B cell (primary cell): ENCODE measurements around the gene GPR152. TPM values are rescaled to one million over a fixed set of nuclear protein-coding genes. Genes with fewer than 3 reads are reported as not detected.
A peak's percentile ranks its signal among the peaks of the same experiment; 100 is the strongest.

Experiments used
- ATAC-seq: fragments of 200-7000 bp; cut with Tn5 transposase; one replicate; pipeline ENCODE4 v1.10.0; 2021; ENCODE audit warnings: low read depth, mild to moderate bottlenecking, moderate number of reproducible peaks, moderate library complexity
- CTCF ChIA-PET: fragments of 350-600 bp; sonication (Branson Sonifier 250); formaldehyde crosslinking; loops from one replicate; lab custom pipeline; 2021; ENCODE audit warnings: antibody characterized with exemption, inconsistent platforms; lab: Charles Lee
- POLR2A ChIA-PET: fragments of 350-600 bp; sonication (Branson Sonifier 250); formaldehyde crosslinking; loops from one replicate; lab custom pipeline; 2021; ENCODE audit warnings: antibody characterized with exemption; lab: Charles Lee
- DNase-seq: peaks from one replicate; pipeline ENCODE4 v3.0.0; 2013
- H2AFZ ChIP-seq: 2 replicates; pipeline ENCODE4 v1.6.1; 2012; ENCODE audit warnings: mild to moderate bottlenecking, low read depth, low read length; ENCODE audit not compliant: insufficient read depth, poor library complexity, severe bottlenecking
- H3K27ac ChIP-seq, 2 donors: 1 replicate in 1 of 2; 2 replicates in 1 of 2; pipeline ENCODE4 v1.5.1; 2012 to 2013; ENCODE audit warnings: low read length in 2 of 2, mild to moderate bottlenecking in 2 of 2, moderate library complexity in 1 of 2
- H3K27me3 ChIP-seq, 4 experiments: fragments of 200-600 bp in 1 of 4; sonication (generic) in 1 of 4; replicated peaks in 1 of 4; 1 replicate in 2 of 4; 2 replicates in 2 of 4; pipeline versions ENCODE4 v1.6.1 to v1.7.0; 2013 to 2016; ENCODE audit warnings: low read length in 3 of 4, mild to moderate bottlenecking in 2 of 4, mixed read lengths in 1 of 4, moderate library complexity in 1 of 4; ENCODE audit not compliant: insufficient read depth in 4 of 4, control insufficient read depth in 3 of 4; ENCODE audit errors: control extremely low read depth in 1 of 4
- H3K36me3 ChIP-seq, 2 experiments: replicated peaks in 1 of 2; 1 replicate in 1 of 2; 2 replicates in 1 of 2; pipeline versions ENCODE4 v1.6.1 to v1.7.1; 2013; ENCODE audit warnings: low read length in 1 of 2; ENCODE audit not compliant: insufficient read depth in 2 of 2, control insufficient read depth in 1 of 2; ENCODE audit errors: control extremely low read depth in 1 of 2, extremely low read depth in 1 of 2
- H3K4me1 ChIP-seq, 2 donors: fragments of 200-600 bp in 1 of 2; sonication (generic) in 1 of 2; 1 replicate in 1 of 2; 2 replicates in 1 of 2; pipeline versions ENCODE4 v1.5.1 to v1.6.1; 2013 to 2017; ENCODE audit warnings: low read length in 2 of 2; ENCODE audit not compliant: control insufficient read depth in 2 of 2, insufficient read depth in 2 of 2
- H3K4me2 ChIP-seq: replicated peaks from 2 replicates; pipeline ENCODE3; 2012; ENCODE audit warnings: mild to moderate bottlenecking, low read depth, low read length; ENCODE audit not compliant: poor library complexity, severe bottlenecking
- H3K4me3 ChIP-seq, 5 experiments: fragments of 200-600 bp in 1 of 5; sonication (generic) in 1 of 5; 1 replicate in 3 of 5; 2 replicates in 2 of 5; pipeline versions ENCODE4 v1.5.1 to v1.7.0; 2011 to 2016; ENCODE audit warnings: low read length in 4 of 5, mild to moderate bottlenecking in 4 of 5, low read depth in 2 of 5, control low read depth in 1 of 5, moderate library complexity in 1 of 5; ENCODE audit not compliant: insufficient read depth in 1 of 5; ENCODE audit errors: control extremely low read depth in 1 of 5, extremely low read depth in 1 of 5
- H3K79me2 ChIP-seq: fragments of 200-600 bp; sonication (generic); one replicate; pipeline ENCODE4 v1.6.0; 2016; ENCODE audit warnings: low read length; ENCODE audit not compliant: control insufficient read depth, insufficient read depth
- H3K9ac ChIP-seq: fragments of 200-600 bp; sonication (generic); 2 replicates; pipeline ENCODE4 v1.6.1; 2017; ENCODE audit warnings: mild to moderate bottlenecking, low read length, moderate library complexity
- H3K9me3 ChIP-seq, 3 donors: one replicate each; pipeline versions ENCODE4 v1.6.1 to v1.7.1; 2013; ENCODE audit warnings: low read length in 2 of 3; ENCODE audit not compliant: control insufficient read depth in 2 of 3, insufficient read depth in 1 of 3; ENCODE audit errors: control extremely low read depth in 1 of 3
- H4K20me1 ChIP-seq: 2 replicates; pipeline ENCODE4 v1.6.0; 2012; ENCODE audit warnings: mild to moderate bottlenecking, low read length; ENCODE audit not compliant: insufficient read depth, control insufficient read depth, poor library complexity, severe bottlenecking
- H3K27ac Mint-ChIP-seq: one replicate; pipeline ENCODE4 v1.8.0; 2021; ENCODE audit warnings: mixed read lengths
- H3K27me3 Mint-ChIP-seq: one replicate; pipeline ENCODE4 v1.8.0; 2021; ENCODE audit warnings: mixed read lengths
- H3K4me1 Mint-ChIP-seq: one replicate; pipeline ENCODE4 v1.8.0; 2021; ENCODE audit warnings: mixed read lengths
- H3K4me3 Mint-ChIP-seq: one replicate; pipeline ENCODE4 v1.8.0; 2021; ENCODE audit warnings: mixed read lengths
- H3K9me3 Mint-ChIP-seq: one replicate; pipeline ENCODE4 v1.8.0; 2022; ENCODE audit warnings: mixed read lengths; ENCODE audit not compliant: insufficient read depth
- EZH2 ChIP-seq: IDR thresholded peaks from 2 replicates; pipeline ENCODE4 v1.6.1; 2012; ENCODE audit warnings: borderline replicate concordance, low read depth, mild to moderate bottlenecking, moderate library complexity, low read length; ENCODE audit not compliant: insufficient read depth, poor library complexity, severe bottlenecking
- WGBS: methylation state at CpG from one replicate; pipeline ENCODE4 v1.1.5; 2013; ENCODE audit warnings: missing lambda C conversion rate; ENCODE audit not compliant: insufficient coverage; 5-methylcytosine and 5-hydroxymethylcytosine counted together
- intact Hi-C: fragments of 100-400 bp; cut with micrococcal nuclease; formaldehyde crosslinking; loops from one replicate; pipeline ENCODE4 v1.10.0; 2022
- polyA plus RNA-seq: library from polyadenylated mRNA; depleted of rRNA; stranded (reverse); fragments of >200 nt; gene quantifications from 2 replicates; pipeline ENCODE4 v1.2.3, GENCODE V29; 2012
- total RNA-seq, 2 donors: library from RNA; stranded (reverse); fragments of 120-200 nt in 1 of 2; gene quantifications; 1 replicate in 1 of 2; 2 replicates in 1 of 2; pipeline versions ENCODE4 v1.2.3 to v1.2.4, GENCODE V29; 2013 to 2022
- TF ChIP-seq, protein P1 (sequence below): fragments of 200-600 bp; IDR thresholded peaks from one replicate; pipeline ENCODE4 v1.8.0; 2022; ENCODE audit warnings: antibody characterized with exemption, mild to moderate bottlenecking

GPR152 gene
- total and polyA plus RNA-seq, 2 donors (not counting 1 experiment from before 2014, with no cell fraction given) = 0.24 TPM; not detected in 1

GRCh38 chr11:67441731-67442351 lies 10.7 kb downstream of the GPR152 start:
- DNase-seq (peak; percentile 65), ATAC-seq (no peak)
- Histone ChIP-seq H3K79me2 (peaks cover 36% of the 10 kb centered on the region), H3K4me3 (no peak overlapping the region), H3K9ac (no peak overlapping the region), H2AFZ (no peak overlapping the region), H3K27me3 (no peaks in the 10 kb centered on the region), H3K4me1 (peaks cover 74 to 90% of the 10 kb centered on the region in 2 donors), H3K4me2 (peak overlapping the region; percentile 99), H3K27ac (peak overlapping the region; percentile 75 to 88), H3K9me3 (no peaks in the 10 kb centered on the region), H4K20me1 (peaks cover 23% of the 10 kb centered on the region), H3K36me3 (no peaks in the 10 kb centered on the region)
- ChIA-PET CTCF (interaction anchor here (0.9 to 1.5 kb wide), 5 partner anchors 23 to 91 kb away, joined by 3 to 5 read pairs (median 3); no protein-coding TSS in a partner anchor), POLR2A (interaction anchor here (0.6 to 3.9 kb wide), 13 partner anchors 10 to 1802 kb away, joined by 3 to 29 read pairs (median 6); partner anchors contain the start of genes PPP1CA, RPS6KB2, TBC1D10C and TMEM134)
- H3K27ac Mint-ChIP-seq = peak overlapping the region; percentile 92
- no peaks in the 10 kb centered on the region for H3K9me3 Mint-ChIP-seq
- 87% methylated on average over 27 of the region's 28 CpGs for WGBS
- intact Hi-C loops = no loop called here
- peaks cover 84% of the 10 kb centered on the region for H3K4me1 Mint-ChIP-seq
- peak overlapping the region; percentile 77 for H3K4me3 Mint-ChIP-seq
- no peak for TF ChIP-seq EZH2
- TF ChIP-seq, protein P1, sequence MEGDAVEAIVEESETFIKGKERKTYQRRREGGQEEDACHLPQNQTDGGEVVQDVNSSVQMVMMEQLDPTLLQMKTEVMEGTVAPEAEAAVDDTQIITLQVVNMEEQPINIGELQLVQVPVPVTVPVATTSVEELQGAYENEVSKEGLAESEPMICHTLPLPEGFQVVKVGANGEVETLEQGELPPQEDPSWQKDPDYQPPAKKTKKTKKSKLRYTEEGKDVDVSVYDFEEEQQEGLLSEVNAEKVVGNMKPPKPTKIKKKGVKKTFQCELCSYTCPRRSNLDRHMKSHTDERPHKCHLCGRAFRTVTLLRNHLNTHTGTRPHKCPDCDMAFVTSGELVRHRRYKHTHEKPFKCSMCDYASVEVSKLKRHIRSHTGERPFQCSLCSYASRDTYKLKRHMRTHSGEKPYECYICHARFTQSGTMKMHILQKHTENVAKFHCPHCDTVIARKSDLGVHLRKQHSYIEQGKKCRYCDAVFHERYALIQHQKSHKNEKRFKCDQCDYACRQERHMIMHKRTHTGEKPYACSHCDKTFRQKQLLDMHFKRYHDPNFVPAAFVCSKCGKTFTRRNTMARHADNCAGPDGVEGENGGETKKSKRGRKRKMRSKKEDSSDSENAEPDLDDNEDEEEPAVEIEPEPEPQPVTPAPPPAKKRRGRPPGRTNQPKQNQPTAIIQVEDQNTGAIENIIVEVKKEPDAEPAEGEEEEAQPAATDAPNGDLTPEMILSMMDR = no peak
- no peaks in the 10 kb centered on the region for H3K27me3 Mint-ChIP-seq

GRCh38 chr11:67441098-67441563 lies 11.4 kb downstream of the GPR152 start:
- H3K4me1 Mint-ChIP-seq = peaks cover 84% of the 10 kb centered on the region
- H3K27me3 ChIP-seq = no peaks in the 10 kb centered on the region
- peaks cover 0 to 2% of the 10 kb centered on the region in 2 experiments for H3K36me3 ChIP-seq
- no peaks in the 10 kb centered on the region for H3K9me3 Mint-ChIP-seq
- TF ChIP-seq EZH2 = no peak
- WGBS = 52% methylated on average over 18 of the region's 21 CpGs
- ChIA-PET POLR2A (interaction anchor here (0.6 to 3.9 kb wide), 14 partner anchors 9 to 1801 kb away, joined by 3 to 29 read pairs (median 6); partner anchors contain the start of genes PPP1CA, RPS6KB2, TBC1D10C and TMEM134), CTCF (interaction anchor here (0.8 to 1.5 kb wide), 7 partner anchors 24 to 90 kb away, joined by 3 to 5 read pairs (median 3); partner anchors contain the start of genes PITPNM1 and PPP1CA)
- no peak overlapping the region for H3K9ac ChIP-seq
- H3K27ac ChIP-seq = peak overlapping the region; percentile 57 to 88
- peak overlapping the region; percentile 92 for H3K27ac Mint-ChIP-seq
- H3K27me3 Mint-ChIP-seq = no peaks in the 10 kb centered on the region
- peaks cover 0 to 3% (median 0%) of the 10 kb centered on the region in 3 donors for H3K9me3 ChIP-seq
- peaks cover 30% of the 10 kb centered on the region for H4K20me1 ChIP-seq
- DNase-seq = peak; percentile 57
- H3K79me2 ChIP-seq = peaks cover 41% of the 10 kb centered on the region
- peak overlapping the region; percentile 99 for H3K4me2 ChIP-seq
- no peak overlapping the region for H2AFZ ChIP-seq
- ATAC-seq = no peak
- peaks cover 68 to 85% of the 10 kb centered on the region in 2 donors for H3K4me1 ChIP-seq
- intact Hi-C loops = no loop called here
- no peak overlapping the region for H3K4me3 ChIP-seq
- peak overlapping the region; percentile 43 for H3K4me3 Mint-ChIP-seq
